GM20431 (cell line): ENCODE results near the gene TMEM129.

Experiments
- in situ Hi-C: fragments of 300-500 bp; cut with MseI, MboI; formaldehyde crosslinking; loops from one replicate; pipeline ENCODE4 v1.15.0; 2020; ENCODE audit warnings: low sequenced_read_pairs; ENCODE audit not compliant: unreplicated experiment

Gene TMEM129

DNA sequence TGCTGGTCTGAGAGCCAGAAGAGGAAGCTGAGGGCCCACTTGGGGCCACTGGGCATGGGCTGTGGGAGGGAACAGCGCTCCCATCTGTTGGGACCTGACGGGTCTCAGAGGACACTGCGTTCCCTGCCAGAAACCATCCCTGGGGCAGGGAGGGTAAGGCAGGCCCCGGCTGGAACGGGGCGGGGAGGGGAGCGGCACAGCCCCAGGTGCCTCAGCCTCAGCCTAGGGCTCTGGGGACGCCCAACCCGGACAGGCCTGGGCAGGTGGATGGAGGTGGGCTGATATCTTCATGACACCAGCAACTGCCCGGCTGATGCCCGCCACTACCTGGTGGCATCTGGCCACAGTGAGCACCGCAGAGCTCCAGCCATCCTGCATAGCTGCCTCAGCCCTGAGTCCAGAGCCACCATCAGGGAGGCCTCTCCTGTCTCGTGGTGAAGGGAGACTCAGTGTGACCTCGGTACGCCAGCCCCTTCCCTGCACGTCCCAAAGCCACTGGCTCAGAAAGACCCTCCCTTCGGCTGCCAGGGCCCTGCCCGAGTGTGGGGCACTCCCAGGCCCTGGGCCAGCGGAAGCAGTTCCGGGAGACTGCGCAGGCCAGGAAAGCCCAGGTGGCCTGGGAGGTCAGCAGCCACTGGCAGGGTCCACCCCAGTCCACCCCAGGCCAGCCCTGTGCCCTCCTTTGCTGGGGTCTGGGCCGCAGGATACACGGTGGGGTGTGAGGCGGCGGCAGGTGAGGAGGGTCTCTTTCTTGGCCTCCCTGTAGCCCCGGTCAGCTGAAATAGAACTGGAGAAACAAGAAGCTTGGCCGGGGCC lies 37.4 kb upstream of the TMEM129 start:
- in situ Hi-C loops: no loop called here

DNA sequence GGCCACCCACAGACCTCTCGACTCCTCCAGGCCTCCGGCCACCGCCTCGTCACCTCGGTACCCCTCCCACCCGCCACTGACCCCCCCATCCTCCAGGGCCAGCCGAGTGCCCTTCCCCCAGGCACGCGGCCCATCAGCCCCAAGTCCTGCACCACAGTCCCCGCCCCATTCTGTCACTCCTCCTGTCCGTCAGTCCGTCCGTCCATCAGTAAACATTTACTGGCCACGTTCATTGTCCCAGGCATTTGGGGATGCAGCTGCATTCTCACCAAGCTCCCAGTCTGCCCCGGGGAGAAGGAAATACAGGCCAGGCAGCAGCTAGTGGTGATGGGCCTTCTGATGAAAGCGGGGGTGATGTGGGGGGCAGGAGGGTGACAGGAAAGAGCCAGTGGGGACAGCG lies 36.7 kb upstream of the TMEM129 start:
- in situ Hi-C loops: no loop called here

DNA sequence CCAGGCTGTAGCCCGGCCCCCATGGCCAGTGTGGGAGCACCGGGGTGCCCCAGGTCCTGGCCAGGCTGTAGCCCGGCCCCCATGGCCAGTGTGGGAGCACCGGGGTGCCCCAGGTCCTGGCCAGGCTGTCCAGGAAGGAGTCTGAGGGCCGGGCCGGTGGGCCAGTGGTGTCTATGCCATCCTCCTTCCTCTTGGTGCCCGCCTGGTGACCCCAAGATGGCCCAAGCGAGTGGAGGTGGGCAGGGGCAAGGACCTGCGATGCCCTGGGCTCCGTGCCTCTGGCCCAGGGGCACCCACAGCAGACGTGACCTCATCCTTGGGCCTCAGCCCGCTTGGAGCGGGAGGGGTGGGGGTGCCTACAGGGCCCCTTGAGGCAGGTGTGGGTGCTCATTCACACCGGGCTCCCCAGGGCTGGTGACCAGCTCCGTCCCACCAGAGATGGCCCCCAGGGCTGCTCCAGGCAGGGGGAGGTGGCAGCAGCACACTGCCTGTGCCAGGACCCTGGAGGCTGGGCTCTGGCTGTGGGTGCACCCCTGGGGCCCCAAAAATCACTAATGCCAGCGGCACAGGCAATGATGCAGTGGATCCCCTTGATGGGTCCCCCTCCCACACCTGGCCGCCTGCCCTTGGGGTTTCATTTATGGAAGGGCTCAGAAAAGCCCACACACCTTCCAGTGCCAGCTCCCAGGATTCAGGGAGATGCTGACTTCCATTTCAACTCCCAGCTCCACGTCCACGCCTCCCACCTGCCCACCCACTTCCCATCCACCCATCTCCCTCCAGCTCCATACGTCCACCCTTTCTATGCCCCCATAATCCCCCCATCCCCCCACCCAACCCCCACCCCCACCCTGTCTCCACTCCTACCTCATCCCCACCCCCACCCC lies 36.0 kb upstream of the TMEM129 start:
- in situ Hi-C loops: no loop called here

DNA sequence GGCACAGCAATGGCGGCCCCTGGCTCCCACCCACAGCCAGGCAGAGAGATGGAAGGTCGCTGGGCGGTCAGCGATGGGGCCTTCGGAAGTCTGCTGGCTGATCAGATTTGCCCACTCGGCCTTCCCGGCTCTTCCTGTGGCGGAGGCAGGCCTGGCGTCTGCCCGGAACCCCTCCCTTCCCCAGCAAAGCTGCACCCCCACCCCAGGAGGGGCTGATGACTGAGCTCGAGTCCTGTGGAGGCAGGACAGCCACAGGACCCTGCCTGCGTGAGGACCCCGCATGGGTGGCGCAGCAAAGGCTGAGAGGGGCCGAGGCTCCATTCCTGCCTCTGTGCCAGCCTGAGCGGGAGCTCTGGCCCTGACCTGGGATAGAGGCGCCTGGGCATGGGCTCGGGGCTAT lies 35.0 kb upstream of the TMEM129 start:
- in situ Hi-C loops: no loop called here

DNA sequence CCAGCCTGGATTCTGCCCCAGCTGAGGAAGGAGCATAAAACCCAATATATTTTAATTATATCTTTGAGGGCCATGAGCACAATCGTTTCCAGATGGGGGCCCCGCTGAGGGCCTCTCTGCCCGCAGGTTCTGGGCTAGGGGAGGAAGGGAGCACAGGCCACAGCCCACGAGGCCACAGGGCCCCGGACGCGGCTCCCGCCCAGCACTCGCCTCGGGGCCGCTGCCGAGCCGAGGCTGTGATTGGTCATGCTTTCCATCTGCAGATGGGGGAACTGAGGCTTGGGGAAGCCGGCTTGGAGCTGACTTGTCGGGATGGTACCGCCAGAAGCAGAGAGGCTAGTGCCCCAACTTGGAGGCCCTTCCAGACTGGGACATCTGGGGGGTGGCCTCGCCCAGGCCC lies 34.2 kb upstream of the TMEM129 start:
- in situ Hi-C loops: no loop called here

DNA sequence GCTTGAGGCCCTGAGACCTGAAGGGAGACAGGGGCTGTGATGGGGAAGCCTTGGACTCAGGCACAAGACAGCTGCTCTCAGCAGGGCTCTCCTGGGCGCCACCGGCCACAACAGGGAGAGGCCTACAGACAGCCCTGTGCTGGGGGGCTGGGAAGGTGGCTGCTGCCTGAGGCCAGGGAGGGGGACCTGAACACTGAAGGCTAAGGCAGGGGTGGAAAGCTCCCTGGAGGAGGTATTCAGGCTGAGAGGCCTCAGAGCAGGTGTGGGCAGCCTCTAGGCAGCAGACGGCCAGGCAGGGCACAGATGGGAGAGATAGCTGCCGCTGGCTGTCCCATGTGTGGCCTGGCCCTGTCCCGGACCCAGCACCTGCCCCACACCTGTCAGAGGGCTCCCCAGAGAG lies 33.2 kb upstream of the TMEM129 start:
- in situ Hi-C loops: no loop called here

DNA sequence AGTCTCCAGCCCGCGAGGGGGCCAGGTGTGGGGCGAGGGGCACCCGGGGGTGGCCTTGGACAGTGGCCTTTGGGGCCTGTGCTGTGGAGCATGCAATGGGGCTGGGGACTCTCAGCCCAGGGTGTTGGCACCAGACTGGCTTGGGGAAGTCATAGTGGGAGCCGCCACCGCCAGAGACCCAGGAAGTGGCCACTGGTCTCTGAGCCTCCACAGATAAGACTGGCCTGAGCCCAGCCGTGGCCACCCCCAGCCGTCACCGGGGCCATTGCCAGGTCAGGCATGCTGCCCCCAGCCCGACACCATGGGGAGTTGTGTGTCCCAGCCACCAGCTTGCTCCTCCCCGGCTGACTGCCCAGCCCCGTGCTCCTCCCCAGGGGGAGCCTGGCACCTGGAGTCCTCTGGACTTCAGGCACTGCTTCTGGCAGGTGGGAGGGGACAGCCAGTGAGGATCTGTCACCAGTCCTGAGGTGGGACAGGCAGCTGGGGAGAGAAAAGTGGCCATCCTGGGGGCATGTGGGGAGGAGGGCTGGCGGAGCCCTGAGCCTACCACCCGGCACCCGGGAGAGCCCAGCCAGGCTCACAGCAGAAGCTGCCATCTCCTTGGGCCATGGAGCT lies 32.7 kb upstream of the TMEM129 start:
- in situ Hi-C loops: no loop called here

DNA sequence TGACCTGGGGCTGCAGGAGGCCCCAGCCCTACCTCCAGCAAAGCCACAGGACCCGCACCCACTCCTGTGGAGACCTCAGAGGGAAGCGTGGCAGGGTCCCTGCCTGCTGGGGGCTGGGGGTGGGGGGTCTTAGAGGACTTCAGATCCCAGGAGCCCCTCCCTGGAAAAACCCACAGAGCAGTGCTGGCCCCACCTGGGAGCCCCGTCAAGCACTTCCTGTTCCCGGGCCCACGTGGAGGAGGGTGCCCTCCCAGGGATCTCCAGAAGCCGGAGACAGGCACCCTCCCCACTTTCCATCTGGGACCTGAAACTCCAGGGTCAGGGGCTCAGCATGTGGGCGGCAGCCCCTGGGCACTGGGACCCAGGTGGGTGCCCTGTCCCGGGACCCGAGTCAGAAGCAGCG lies 32.2 kb upstream of the TMEM129 start:
- in situ Hi-C loops: no loop called here

DNA sequence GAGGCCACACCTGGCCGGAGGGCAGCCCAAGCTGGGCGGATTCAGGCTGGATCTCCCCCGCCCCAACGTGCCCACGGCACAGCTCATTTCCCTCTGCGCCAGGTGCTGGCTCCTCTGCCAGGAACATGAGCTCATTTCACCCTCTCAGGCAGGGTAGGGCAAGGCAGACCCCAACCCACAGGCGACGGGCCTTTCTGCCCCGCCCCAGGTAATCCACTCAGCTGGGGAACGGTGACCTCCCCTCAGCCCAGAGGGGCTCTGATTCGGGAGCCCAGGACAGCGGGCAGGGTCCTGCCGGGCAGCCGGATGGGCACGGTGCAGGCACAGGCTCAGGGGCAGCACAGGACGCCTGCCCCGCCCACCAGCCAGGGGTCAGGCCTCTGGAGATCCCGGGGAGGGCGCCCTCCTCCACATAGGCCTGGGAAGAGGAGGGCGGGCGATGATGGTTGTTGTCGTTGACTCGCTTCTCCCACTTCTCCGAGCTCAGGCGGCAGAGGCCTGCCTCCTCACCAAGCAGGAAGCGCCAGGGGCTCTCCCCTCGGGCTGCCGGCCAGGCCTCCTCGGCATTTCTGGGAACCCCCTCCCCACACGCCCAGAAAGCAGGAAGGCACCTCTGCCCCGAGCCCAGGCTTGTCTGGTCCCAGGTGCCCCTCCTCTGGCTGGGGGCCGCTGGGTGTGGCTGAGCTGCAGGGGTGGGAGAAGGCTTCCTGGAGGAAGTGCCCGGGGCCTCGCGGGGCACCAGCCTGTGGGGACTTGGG lies 31.3 kb upstream of the TMEM129 start:
- in situ Hi-C loops: no loop called here

DNA sequence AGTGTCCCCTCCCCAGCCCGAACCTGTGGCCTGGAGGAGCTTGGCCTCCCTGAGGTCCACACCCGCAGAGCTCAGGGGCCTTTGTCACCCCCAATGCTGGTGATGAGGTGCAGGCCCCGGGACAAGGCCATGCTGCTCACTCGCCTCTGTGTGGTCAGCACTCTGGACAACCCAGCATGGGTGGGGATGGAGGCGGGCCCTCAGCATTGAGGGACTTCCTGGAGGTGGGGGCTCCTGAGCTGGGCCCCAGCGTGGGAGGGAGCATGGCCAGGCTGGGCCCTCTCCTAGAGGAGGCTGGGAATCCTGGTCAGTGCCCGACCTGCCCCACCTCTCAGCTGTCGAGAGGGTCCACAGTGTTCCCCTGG lies 30.8 kb upstream of the TMEM129 start:
- in situ Hi-C loops: no loop called here

DNA sequence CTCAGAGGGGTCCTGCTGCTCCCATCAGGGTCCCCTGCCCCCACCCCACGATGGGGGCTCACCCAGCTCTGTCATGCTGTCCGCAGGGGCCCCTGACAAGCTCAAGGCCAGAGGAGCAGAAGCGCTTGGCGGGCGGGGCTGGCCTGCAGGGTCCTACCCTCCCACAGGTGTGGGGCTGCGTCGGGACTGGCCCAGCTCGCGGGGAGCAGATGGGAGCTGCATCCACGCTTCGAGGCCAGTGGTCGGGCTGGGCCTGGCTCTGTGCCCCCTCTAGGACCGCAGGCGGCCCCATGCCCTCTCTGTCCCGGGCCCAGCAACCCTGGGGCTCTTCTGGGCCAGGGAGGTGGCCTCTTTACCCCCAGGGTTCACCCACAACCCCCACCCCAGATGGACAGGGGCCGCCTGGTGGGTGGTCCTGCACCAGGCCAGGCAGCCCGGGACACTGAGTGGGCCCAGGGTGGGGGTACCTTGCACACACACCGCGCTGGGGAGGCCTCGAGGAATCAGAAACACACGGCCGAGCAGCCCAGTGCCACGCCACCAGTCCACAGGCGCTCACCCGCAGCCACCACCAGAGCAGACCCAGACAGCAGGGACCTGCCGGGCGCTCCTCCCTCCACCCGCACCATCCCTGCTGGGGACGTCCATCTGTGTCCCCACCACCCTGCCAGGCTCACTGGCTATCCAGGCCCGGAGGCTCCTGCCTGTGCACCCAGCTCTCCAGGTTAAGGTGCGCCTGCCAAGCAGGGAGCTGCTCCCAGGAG lies 30.2 kb upstream of the TMEM129 start:
- in situ Hi-C loops: no loop called here

DNA sequence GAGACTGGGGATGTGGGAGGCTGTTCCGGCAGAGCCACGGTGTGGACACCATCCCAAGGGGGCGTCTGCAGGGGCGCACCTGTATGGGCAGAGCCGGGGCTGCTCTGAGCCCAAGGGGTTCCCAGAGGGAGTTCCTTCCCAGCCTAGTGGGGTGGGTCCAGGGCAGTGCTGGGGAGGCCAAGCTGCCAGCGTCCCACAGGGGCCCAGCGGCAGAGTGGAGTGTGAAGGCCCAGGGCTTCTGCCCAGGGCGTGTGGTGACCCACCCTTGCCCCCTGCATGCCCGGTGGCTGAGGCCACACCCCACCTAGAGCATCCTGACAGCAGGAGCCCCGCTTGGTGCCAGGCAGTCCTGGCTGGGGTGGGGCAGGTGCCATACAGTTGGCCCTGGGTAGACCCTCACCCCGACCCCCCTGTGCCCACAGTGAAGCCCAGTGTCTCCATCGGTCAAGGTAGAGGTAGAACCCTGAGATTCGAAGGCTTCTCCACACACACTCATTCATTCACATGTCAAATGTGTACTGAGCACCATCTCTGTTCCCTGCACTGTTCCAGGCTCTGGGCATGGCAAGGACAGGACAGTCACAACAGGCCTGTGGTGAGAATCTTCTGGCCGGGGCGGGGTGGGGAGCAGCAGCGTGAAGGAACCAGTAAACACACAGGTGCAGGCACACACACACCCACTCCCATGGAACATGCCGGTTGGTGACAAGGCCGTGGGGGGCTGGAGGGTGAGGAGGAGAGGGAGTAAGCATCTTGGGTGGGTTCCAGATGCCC lies 29.4 kb upstream of the TMEM129 start:
- in situ Hi-C loops: no loop called here

DNA sequence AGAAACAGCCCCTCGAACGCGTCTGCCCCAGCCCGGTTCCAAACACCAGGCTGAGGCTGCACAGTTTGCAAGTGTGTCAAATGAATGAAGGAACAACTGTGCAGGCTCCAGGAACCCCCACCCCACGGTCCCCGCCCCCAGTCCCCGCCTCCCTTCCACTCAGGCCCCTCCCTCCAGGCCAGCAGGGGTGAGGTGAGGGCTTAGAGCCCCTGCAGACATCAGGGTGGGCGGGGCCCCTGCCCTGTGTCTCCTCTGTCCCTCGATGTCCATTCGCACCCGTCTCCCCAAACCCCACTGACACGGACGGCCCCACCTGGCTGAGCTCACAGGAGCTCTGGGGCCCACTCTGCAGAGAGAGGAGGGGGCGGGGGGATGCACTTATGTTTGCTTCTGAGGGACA lies 28.7 kb upstream of the TMEM129 start:
- in situ Hi-C loops: loop anchor here (10.0 kb wide), 1 partner anchor 155 kb away; no protein-coding TSS in a partner anchor

DNA sequence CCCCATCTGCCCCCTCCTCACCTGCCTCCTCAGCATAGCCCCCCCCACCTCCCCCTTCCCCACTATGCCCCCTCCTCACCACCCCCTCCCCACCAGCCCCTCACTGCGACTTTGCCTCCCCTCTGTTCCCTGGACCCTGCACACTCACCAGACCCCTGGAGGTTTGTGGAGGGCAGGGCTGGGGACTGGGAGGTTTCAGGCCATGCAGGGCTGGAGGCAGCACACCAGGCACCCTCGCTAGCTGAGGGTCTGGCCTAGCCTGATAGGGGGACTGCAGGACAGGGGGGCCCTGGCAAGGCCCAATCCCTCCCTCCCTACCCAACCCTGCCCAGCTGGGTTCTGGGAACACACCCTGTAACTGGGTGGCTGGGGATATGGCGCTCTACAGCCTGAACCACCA lies 28.2 kb upstream of the TMEM129 start:
- in situ Hi-C loops: loop anchor here (10.0 kb wide), 1 partner anchor 155 kb away; no protein-coding TSS in a partner anchor

DNA sequence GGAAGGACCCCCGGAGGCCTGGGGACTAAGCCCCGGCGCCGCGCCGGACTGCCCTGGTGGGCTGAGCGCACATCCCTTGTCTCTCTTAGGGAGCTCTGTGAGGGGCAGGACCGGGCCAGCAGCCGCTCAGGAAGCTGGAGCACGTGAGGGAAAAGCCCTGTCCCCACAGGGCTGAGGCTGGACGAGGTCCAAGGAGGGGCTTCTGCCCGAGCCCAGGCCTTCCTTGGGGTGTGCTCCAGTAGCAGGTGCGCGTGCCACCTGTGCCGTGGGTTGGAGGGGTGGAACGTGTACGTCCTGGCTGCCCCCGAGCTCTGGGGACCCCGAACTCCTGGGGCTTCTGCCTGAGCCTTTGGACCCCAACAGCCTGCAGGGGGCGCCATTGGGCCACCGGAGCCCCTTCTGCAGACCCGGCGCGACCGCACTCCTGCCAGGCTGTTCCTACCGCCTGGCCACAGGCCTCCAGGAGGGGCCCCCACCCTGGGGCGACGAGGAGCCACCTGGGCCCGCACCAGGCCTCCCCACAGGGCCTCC lies 27.4 kb upstream of the TMEM129 start:
- in situ Hi-C loops: loop anchor here (10.0 kb wide), 1 partner anchor 156 kb away; no protein-coding TSS in a partner anchor

DNA sequence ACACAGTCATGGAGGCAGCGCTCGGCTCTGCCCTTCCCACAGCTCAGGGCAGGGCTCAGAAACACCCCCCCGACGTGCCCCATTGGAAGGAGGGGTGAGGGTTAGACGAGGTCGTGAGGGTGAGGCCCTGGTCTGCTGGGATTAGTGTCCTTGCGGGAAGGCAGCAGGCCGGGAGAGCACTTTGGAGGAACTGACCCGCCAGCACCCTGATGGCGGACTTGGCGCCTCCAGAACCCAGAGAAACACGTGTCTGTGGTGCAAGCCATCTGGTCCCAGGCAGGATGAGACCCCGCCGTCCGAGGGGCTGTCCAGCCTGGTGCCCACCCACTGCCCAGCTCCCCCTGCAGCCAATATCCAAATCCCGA lies 26.5 kb upstream of the TMEM129 start:
- in situ Hi-C loops: loop anchor here (10.0 kb wide), 1 partner anchor 157 kb away; no protein-coding TSS in a partner anchor

DNA sequence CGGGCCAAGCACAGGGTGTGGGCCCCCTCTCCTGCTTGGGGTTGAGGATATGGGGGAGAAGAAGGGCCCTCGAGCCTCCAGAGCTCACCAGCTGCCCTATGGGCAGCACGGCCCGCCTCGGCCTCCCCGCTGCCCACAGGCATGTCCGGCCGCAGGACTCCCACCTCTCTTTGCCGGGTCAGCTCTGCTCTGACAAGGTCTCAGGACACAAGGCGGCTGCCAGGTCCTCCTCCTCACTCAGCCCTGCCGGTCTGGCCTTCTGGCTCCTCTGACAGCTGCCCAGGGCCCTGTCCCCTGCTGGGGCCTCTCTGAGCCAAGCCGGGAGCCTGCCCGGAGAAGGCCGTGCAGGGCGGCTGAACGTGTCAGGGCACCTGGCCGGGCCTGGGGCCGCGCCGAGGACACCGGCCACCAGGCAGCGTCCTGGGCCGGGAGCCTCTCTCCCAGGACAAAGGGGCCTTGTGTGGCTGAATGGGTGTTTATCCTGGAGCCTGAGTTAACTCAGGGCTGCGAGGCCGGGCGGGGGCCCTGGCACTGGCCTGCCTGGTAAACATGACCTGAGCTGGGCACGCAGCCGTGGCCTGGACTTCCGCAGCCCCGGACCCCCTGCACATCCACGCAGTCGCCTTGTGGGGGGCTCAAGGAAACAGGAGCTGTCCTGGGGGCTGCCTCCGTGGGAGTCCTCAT lies 25.9 kb upstream of the TMEM129 start:
- in situ Hi-C loops: loop anchor here (10.0 kb wide), 1 partner anchor 158 kb away; no protein-coding TSS in a partner anchor

DNA sequence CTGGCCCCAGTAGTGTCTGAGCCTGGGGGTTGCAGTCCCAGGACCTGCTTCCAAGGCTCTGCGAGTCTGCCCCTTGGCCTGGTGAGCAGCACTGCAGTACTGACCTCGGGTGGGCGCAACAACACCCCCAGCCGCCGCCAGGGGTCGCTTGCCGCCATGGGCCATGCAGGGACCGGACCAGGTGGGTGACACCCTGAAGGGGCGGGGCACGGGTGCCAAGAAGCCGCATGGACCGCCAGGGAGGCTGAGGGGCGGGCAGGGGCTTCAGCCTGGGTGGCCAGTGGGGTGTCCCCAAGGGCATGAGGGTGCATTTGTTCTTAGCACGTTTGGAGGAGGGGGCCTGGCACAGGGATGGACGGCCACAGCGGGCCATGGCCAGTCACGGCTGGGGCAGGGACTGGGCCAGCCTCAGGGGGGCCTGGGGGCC lies 25.2 kb upstream of the TMEM129 start:
- in situ Hi-C loops: loop anchor here (10.0 kb wide), 1 partner anchor 159 kb away; no protein-coding TSS in a partner anchor
